ENCODE results near the gene SENP8.
A peak's percentile ranks its signal among the peaks of the same experiment; 100 is the strongest.
"Not testable (repeated sequence)": the region's sequence is repeated elsewhere in the genome, so short reads cannot be mapped to it uniquely, and the experiment has no call there.

The SENP8 gene

DNA sequence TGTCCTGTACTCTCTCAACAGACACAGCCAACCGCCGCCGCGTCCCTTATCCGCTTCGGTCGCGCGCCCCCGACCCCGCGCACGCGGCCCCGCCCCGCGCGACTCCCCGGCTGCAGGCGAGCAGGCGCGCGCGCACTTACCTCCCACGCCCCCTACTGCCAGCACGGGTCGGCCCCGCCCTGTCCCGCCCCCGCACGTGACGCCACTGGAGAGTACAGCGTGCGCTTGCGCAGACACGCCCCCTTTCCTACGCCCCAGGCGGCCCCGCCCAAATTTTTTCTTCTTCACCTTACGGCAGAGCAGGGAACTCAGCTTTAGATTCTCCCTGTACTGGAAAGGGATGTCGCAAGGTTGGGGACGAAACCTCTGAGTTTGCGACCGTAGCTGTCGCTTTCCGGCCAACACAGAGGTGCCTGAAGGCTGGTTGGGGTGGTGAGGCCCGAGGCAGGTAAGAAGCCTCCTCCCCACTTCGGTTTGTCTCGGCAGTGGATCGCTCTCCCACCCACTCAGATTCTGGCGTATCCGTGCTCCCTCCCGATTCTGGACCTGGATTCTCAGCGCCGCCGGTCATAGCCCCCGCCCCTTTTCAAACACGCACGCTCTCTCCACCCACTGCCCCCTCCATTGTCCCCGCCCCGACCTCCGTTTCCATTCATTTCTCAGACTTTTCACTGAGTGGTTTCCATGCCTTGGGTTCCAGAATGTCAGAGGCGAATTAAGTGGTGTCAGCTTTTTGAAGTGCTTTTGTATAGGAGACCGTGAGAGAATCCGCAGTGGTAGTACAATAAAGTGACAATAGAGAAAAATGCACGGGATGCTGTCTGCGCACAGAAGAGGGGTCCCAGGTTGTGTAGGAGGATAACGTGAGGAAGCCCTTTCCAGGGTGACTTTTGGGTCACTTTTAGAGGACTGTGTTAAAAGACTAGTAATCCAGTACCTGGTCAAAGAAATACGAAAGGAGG lies at the start of gene SENP8, which contains the start of gene MYO9A:
Gene SENP8, plus strand, starts transcription at position 387 of the 962 bp plus-strand sequence. CDS start 21,221 bp downstream, outside the sequence.
Gene MYO9A, minus strand, starts transcription at position 134 of the 962 bp plus-strand sequence. CDS start 71,587 bp downstream, outside the sequence.
- DNase-seq = peak; percentile 88

DNA sequence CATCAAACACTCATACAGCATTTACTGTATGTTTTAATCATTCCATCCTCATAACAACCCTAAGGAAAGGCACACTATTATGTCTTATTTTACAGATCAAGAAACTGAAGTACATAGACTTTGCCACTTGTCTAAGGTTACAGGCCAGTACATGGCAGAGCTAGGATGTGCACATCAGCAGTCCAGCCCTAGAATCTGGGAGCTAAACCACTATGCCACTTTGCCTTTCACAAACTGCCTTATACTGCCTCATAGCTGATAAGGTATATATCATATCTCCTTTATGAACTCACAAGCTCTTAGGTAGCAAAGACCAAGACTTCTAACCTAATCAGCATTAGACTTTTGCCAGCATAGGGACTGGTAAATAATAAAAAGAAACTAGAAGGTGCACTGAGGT lies 49.3 kb upstream of the SENP8 start:
- DNase-seq = no peak

DNA sequence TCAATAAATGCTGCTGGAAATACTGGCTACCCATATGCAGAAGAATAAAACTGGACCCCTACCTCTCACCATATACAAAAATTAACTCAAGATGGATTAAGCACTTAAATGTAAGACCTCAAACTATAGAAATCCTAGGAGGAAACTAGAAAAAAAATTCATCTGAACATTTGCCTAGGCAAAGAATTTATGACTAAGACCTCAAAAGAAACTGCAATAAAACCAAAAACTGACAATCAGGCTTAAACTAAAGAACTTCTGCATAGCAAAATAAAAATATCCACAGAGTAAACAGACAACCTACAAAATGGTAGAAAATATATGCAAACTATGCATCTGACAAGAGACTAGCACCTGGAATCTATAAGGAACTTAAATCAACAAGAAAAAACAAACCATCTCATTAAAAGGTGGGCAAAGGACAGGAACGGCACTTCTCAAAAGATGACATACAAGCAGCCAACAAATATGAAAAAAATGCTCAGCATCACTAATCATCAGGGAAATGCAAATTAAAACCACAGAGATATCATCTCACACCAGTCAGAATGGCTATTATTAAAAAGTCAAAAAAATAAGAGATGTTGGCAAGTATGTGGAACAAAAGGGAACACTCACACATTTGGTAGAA lies 47.3 kb upstream of the SENP8 start:
- no peak for DNase-seq

DNA sequence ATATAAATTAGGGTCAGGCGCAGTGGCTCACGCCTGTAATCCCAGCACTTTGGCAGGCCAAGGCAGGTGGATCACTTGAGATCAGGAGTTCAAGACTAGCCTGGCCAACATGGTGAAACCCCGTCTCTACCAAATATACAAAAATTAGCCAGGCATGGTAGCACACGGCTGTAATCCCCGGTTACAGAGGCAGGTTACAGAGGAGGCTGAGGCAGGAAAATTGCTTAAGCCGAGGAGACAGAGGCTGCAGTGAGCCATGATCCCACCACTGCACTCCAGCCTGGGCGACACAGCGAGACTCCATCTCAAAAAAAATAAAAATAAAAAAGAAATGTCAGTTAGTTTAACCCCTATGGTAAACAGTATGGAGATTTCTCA lies 46.8 kb upstream of the SENP8 start:
- not testable (repeated sequence) for DNase-seq

DNA sequence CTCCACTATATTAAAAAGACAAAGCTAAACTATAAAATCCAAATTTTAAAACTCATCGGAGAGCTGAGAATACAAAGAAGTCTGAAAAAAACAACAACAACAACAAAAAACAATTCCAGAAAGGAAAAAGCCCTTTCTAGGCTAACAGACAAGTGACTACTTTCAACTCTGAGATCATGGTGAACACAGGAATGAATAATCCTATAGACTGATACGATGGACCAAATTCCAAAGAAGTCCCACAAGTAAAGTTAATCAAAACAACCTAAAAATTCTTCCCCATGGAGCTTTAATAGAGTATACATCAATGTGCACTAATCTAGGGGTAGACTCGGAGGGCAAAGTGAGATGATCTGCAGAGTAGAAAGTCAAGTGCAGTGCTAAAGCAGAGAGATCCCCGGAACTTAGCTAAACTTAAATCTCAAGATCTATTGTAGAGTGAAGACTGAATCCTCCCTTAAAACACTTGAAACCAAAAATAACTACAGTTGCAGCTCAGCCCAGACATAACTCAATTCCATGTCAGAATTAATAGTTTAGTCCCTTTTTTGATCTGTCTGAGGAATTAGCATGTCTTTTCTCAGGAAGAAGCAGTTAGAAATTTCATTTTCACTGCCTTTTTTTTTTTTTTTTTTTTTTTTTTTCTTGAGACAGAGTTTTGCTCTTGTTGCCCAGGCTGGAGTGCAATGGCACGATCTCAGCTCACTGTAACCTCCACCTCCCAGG lies 43.7 kb upstream of the SENP8 start:
- no peak for DNase-seq

DNA sequence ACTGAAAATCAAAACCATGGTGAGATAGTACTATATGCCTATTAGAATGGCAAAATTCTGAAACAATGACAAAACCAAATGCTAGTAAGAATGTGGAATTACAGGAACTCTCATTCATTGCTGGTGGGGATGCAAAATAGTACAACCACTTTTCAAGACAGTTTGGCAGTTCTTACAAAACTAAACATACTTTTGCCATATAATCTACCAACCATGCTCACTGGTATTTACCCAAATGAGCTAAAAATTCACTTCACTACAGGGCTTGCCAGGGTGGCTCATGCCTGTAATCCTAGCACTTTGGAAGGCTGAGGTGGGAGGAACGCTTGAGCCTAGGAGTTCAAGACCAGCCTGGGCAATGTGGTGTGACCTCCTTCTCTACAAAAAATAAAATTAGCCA lies 40.3 kb upstream of the SENP8 start:
- no peak for DNase-seq

DNA sequence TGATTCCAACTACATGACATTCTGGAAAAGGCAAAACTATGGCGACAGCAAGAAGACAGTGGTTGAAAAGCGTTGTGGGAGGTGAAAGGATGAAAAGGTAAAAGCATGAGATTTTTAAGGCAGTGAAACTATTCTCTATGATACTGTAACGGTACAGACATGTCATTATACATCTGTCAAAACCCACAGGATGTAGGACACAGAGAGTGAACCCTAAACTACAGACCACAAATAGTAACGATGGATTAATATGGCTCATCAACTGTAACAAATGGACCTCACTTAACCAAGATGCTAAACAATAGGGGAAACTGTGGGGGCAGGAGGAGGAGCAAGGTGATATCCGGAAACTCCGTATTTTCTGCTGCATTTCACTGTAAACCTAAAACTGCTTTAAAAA lies 39.3 kb upstream of the SENP8 start:
- no peak for DNase-seq

DNA sequence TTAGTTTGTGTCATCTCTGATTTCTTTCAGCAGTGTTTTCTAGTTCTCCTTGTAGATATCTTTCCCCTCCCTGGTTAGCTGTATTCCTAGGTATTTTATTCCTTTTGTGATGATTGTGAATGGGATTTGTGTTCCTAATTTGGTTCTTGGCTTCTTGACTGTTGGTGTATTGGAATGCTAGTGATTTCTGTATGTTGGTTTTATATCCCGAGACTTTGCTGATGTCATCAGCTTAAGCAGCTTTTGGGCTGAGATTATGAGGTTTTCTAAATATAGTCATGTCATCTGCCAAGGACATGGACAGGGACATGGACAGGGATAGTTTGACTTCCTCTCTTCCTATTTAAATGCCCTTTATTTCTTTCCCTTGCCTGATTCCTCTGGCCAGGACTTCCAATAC lies 36.0 kb upstream of the SENP8 start:
- no peak for DNase-seq

DNA sequence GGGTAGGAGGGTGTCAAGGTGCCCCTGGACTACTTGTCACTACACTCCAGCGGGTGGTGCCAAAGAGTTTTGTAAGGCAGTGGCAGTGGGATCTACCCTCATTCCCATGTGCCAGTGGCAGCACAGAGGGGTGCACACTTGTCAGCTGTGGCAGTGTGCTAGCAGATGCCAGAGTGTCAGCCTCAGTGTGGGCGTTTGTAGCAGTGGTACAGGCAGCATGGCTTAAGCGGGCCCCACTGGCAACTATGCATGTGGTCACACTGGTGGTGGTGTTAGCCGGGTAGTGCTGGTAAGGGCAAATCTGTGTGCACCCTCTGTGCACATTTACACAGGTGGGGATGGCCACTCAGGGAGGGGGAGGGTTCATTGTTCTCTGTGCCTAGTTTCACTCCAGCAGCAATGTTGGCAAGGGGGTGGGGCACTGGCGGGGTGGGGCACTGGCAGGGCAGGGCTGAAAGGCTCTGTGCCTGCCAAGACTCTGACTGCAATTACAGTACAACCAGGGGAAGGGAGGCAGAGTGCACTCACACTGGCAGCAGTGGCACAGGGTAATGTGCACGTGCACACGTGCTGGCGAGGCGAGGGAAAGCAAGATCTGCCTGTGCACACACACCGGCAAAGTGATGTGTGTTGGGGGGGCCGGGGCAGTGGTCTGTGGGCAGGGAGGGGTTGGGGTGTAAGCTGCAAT lies 32.0 kb upstream of the SENP8 start:
- no peak for DNase-seq

DNA sequence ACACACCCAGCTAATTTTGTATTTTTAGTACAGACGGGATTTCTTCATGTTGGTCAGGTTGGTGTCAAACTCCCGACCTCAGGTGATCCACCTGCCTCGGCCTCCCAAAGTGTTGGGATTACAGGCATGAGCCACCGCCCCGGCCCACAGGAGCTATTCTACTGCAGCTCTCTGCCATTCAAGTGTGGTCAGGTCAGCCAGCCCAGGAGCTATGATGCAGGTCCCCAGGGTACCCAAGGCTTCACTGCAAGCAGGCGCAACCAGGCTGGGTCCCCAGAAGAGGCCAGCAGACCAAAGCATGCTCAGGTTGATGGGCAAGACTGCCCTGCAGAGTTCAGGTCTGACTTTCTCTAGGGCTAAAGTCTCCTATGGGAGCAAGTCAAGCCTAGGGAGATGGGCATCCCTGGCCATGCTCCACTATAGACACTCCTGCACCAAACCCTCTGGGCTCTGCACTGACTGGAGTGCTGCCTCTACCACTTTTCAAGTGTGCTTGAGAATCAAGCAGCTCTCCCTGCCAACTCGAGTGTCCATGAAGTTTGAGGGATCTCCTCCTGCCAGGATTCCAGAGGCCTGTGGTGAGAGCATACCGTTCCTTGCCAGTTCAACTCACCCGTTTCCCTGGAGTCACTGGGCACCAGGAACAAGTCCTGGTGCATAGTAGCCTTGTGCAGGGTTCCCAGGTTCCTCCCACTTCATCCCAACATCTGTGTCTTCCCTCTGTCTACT lies 31.1 kb upstream of the SENP8 start:
- no peak for DNase-seq

DNA sequence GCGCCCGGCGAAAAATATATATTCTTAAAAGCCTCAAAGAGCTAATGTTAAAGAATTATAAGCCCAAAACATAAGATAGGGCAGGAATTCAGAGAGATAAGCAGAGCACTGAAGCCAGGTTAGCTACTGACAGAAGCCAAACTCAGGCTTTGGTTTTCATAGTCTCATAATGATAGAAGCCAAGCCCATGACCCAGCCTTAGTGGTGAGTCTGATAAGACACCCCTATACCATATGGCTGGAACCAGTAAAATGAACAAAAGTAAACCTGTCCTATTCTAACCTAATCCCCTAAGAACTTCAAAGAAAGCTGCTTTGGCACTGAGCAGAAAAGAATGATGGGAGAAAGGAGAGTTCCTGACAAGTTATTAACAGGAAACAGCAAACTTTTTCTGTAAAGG lies 26.2 kb upstream of the SENP8 start:
- DNase-seq = no peak

DNA sequence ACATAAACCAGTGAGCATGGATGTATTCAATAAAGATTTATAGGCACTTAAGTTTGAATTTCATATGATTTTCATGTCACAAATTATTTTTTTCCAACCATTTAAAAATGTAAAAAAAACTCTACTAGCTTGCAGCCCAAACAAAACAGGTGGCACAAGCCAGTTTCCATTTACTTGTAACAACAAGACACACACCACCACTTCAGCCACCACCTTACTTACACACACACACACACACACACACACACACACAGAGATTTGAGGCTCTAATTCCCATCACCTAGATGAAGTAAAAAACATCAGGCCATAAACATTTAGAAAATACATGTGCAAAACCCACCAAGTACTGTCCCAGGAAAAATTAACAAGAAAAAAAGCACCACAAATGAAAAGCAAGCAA lies 25.5 kb upstream of the SENP8 start:
- DNase-seq = no peak

DNA sequence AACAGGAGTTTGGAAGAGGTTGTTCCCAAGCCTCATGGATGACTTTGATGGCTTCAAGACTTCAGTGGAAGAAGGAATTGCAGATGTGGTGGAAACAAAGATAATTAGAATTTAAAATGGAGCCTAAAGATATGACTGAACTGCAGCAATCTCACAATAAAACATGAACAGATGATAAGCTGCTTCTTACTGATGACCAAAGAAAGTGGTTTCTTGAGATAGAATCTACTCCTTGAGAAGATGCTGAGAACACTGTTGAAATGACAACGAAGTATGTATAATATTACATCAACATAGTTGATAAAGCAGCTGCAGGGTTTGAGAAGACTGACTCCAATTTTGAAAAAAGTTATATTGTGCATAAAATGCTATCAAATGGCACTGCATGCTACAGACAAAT lies 21.4 kb upstream of the SENP8 start:
- DNase-seq = no peak

DNA sequence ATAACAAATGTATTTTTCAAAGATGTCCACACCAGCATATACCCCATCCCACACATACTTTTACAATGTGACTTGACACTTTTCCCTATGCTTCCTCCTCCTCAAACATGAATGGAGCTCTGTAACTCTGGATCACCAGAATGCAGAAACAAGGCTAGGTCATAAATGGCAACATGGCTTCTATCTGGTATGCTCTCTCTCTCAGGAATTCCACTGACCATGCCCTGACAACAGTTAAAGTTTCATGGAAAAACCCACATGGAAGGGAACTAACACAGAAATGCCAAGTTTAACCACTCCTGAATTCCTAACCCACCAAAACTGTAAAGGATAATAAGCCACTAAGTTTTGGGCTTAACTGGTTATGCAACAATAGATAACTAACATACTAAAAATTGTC lies 20.2 kb upstream of the SENP8 start:
- no peak for DNase-seq

DNA sequence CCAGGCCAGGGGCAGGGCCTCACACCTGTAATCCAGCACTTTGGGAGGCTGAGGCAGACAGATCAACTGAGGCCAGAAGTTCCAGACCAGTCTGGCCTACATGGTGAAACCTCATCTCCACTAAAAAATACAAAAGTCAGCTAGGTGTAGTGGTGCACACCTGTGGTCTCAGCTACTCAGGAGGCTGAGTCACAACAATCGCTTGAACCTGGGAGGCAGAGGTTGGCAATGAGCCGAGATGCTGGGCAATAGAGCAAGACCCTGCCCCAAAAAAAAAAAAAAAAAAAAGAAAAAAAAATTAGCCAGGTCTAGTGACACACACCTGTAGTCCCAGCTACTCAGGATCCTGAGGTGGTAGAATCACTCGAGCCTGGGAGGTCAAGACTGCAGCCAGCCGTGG lies 19.0 kb upstream of the SENP8 start:
- no peak for DNase-seq

DNA sequence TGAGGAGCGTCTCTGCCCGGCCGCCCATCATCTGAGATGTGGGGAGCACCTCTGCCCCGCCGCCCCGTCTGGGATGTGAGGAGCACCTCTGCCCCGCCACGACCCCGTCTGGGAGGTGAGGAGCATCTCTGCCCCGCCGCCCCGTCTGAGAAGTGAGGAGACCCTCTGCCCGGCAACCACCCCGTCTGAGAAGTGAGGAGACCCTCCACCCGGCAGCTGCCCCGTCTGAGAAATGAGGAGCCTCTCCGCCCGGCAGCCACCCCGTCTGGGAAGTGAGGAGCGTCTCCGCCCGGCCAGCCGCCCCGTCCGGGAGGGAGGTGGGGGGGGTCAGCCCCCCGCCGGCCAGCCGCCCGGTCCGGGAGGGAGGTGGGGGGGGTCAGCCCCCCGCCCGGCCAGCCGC lies 17.7 kb upstream of the SENP8 start:
- not testable (repeated sequence) for DNase-seq

DNA sequence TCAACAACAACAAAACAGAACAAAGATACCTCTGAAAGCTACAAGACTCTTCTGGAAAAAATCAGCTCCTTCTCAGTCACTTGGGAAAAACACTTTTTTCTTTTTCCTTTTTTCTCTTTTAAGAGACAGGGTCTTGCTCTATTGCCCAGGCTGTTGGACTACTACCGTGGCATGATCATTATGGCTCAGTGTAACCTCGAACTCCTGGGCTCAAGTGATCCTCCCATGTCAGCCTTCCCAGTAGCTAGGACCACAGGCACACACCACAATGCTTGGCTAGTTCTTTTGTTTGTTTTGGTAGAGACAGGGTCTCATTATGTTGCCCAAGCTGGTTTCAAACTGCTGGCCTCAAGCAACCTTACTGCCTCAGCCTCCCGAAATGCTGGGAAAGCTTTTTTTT lies 13.1 kb upstream of the SENP8 start:
- DNase-seq = no peak

DNA sequence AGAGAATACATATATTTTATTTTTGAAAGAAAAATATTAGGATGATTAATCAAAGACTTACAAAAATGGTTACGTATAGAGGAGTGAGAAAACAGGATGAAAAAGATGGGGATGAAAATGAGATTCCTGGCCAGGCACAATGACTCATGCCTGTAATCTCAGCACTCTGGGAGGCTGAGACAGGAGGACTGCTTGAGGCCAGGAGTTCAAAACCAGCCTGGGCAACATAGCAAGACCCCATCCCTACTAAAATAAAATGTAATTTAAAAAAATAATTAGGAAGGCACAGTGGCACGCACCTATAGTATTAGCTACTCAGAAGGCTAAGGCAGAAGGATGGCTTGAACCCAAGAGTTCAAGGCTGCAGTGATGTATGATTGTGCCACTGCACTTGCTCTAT lies 12.1 kb upstream of the SENP8 start:
- DNase-seq = no peak

DNA sequence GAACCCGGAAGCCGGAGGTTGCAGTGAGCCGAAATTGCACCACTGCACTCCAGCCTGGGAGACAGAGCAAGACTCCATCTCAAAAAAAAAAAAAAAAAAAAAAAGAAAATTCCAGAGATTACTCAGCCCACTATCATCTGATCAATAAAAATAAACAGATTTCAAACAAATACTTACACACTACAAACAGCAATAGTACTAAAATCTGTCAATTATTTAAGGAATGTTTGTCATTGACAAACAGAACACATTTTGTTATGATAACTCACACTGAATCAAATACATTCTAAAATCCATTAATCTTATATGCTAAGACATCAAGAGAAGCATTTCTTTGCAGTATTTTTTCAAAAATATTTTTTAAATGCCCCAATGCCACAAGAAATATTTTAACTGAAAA lies 7.8 kb upstream of the SENP8 start:
- DNase-seq = no peak

DNA sequence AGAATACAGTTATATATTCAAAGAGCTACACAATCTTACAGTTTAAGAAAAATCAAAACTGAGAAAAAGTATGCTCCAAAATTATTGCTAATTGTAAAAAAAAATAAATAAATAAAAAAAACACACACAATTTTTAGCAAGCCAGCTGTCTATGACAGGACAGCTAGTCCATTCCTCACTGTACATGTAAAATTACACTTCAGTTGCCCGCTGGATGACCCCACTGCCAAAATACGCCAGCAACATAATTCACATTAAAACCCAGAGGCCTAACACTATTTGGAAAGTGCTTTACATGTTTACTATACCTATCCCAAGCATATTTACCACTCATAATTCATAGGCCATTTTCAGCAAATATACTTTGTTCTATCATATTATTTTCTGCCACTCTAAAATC lies 6.1 kb upstream of the SENP8 start:
- DNase-seq = no peak

DNA sequence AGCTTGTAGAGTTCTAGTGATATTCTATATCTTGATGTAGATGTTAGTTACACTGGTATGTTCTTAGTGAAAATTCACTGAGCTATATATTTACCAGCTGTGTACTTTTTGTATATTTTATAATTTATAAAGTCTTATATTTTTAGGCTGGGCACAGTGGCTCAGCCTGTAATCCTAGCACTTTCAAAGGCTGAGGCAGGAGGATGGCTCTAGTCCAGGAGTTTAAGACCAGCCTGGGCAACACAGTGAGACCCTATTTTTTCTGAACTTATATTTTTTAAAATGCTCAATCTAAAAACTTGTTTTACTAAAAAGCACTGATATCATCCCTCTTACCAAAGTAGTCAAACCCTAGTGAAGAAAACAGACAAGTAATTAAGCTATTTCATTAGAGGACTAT lies 5.4 kb upstream of the SENP8 start:
- DNase-seq = no peak

DNA sequence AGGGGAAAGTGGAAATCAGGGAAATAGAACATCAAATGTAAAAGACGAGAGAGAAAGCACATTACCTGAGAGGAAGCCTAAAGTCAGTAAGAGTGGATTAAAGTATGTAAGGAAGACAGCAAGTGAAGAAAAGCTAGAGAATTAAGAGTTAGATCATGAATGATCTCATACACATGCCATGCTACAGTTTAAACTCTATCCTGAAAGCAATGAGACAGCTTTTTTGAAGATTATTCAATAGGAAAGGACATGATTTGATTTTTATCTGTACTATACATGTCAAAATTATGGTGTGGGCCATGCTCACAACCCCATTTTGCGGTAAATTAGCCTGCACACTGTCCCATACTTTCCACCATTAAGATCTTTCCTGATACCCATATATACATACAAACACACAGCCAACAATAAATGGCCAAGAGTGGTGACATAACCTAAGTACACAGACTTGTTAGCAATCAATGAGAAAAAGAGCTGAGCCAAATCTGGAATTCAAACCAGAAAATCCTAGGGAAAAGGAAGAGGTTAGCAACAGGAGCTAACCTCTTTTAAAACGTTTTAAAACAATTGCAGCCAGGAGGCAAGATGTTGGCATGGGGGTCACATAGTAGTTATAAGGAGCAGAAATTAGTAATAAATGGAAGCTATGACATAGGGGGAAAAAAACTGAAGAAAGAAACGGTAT lies 4.7 kb upstream of the SENP8 start:
- no peak for DNase-seq
